Measurements from ENCODE around the gene FLNB.

Gene FLNB

DNA sequence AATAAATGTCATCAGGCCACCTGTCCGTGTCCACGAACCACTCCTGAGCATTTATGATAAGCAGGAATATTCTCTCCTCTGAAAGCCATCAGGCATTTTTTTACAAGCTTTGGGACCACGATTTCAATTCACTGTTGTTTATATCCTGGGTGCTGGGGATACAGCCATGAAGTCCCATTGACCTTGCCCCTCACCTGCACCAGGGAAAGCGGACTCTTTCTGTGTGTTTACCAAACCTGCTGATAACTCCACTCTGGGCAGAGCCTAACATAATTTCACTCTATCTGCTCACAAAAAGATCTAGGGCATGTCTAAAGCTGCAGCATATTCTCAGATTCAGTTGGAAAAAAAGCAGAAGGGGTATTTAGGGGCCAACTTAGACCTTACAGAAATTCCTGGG is 197.8 kb downstream of the FLNB start:
- DNase-seq (ENCODE audit: low spot score) = no peak

DNA sequence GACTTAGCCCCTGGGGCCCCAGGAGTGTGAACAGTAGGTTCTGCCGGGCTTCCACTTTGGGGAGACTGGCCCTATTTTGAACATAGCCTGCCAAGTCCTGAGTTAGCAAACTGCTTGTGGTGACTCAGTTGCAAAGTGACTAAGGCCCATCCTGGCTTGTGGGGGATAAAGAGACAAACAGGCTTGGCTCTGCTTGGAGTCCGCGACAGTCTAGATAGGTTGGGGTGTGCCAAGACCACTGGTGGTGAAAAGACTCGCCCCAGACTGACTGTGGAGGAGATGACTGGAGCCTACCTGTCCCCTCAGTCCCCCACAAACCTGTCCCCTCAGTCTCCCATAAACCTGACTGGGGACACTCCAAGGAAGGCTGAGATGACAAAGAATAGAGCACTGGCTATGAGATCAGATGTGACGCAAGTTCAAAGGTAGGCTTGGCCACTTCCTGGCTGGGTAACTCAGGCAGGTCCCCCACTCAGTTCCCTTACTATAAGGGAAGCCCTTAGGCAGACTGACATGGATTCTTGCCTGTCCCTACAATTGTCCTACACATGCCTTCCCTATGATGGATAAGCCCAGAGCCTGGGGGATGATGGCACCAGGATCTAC is 198.3 kb downstream of the FLNB start:
- DNase-seq (ENCODE audit: low spot score) = peak; percentile 73

DNA sequence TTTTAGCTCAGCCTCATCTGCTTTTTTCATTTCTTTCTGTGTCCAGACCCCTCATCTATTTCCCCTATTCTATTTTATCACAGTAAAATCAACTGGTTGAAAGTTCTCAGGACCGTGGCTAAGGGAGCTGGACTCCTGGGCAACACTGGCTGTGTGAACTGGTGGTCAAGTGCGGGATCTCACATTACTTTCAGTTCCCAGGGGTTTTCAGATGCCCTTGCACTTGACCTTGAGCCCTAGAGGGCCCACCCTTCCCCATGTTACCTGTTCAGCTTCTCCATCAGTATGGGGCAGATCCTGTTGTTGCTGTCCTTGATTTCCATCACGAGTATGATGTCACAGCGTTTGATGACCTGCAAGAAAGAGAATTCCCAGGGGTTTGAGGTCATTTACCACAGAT is 199.7 kb downstream of the FLNB start:
- DNase-seq (ENCODE audit: low spot score) = no peak

DNA sequence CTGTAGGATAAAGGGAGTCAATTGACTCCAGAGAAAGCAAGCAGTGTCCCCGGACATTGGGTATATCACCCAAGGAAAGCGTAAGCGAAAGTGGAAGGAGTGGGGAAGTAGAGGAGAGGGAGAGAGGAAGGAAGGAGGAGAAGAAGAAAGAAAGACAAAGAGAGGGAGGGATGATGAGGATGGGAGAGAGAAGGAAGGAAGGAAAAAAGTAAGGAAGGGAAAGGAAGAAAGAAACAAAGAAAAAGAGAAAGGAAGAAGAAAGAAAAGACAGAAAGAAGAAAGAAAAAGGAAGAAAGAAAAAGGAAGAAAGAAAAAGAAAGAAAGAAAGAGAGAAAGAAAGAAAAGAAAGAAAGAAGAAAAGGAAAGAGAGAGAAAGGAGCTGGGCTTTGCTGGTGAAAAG is 201.7 kb downstream of the FLNB start:
- DNase-seq (ENCODE audit: low spot score) = no peak

DNA sequence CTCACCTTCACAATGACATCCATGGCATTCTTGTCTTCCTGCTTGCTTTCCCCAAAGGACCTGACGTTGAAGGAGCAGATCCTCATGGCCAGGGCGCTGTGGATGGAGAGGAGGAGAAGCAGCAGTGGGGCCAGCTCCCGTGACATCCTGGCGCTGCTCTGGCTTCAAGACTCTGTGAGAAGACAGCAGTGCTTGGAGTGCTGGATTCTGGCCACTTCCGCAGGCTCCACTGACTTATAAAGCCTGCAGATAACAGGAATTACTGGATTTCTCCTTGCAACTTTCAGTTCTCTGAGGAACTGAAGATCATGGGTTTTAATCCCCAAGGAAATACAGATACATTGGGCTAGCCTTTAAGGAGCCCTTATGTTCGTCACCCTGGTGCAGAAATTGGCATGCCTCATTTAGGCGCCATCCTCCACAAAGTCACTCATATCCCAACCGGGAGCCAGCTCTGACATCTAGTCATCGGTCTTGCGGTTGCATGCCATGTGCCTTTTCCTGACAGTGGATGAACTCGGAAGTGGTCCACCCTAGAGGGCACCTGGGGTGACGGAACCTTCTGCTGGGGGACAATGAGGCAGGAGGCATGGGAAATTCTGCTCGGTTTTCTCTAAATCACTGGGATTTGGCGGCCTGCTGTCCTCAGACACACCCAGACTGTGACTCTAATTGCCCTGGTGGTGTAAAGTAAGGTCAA is 202.7 kb downstream of the FLNB start, which contains the start of gene DNASE1L3:
Gene DNASE1L3, minus strand, starts transcription at position 212 of the 700 bp plus-strand sequence. Its CDS starts 66 bp downstream, at position 146.
- no peak for DNase-seq (ENCODE audit: low spot score)

DNA sequence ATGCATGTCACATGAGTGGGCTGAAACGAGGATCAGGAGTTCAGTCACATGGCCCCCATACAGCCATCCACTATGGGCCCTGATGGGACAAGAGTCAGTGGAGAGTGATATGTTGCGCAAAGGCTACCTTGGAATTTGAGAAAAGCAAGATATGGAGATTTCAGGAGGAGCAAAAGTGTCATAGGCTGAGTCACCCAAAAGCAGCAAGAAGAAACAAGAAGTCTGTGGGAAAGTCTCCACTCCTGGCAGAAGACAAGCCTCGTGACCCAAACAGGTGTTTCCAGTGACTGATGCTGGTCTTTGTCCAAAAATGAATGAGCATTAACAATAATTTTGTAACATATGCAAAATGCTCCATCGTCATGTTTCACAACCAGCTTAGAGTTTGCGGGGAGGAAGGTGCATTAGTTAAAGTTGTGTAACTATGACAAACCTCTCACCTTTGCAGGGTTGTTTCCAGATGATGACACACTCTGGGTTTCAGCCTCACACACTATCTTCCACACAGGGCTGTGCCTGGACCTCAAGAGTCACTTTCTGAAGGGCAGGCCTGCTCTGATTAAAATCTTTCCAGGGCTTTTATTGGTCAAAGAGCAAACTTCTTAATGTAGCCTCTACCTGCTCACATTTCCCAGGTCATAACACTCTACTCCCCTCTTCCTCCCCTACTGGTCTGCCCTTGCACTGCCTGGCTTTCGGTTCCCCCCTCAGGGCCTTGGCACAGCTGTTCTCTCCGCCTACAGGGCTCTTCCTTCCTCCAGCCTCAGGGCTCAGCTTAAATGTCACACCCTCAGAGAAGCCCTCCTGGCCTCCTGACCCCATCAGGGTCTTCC is 206.5 kb downstream of the FLNB start:
- DNase-seq (ENCODE audit: low spot score) = no peak

DNA sequence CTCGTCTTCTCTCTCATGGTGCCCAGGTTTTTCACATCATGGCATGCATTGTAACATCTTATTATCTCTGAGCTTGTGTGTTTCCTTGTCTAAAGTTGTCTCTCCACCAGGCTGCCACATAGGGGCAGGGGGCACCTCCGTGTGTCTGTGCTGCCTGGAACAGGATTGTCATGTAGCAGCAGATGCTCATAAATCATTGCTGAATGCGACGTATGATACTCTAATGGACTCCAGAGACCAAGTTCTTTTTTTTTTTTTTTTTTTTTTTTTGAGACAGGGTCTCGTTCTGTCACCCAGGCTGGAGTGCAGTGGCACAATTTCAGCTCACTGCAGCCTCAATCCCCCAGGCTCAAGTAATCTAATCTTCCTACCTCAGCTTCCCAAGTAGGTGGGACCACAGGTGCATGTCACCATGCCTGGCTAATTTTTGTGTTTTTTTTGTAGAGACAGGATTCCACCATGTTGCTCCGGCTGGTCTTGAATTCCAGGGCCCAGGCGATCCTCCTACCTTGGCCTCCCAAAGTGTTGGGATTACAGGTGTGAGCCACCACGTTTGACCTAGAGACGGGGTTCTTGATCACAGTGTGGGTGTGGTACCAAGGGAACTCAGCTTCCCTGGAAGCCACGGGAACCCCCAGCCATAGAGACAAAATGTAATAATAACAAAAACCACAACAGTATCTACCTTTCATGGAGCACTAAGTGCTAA is 207.2 kb downstream of the FLNB start:
- DNase-seq (ENCODE audit: low spot score) = no peak

DNA sequence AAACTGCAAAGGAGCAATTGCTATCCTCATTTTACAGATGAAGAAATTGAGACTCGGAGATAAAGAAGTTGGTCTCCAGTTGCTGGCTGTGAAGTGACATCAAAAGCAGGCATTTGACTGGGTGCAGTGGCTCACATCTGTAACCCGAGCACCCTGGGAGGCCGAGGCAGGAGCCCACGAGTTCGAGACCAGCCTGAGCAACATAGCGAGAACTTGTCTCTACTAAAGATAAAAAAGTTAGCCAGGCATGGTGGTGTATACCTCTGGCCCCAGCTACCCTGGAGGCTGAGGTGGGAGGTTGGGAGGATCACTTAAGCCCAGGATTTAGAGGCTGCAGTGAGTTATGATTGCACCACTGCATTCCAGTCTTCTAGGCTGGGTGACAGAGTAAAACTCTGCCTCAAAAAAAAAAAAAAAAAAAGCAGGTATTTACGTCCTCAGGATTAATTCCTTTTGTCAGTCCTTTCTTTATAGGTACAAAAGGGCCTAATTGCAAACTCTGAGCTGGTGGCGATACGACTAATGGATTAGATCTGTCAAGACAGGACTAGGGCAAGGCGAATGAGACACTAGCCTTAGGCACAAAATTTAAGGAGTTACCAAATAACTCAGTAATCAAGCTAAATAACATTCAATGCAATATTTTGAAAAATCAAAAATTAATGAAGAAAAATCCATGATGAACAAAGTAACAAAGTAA is 208.4 kb downstream of the FLNB start:
- no peak for DNase-seq (ENCODE audit: low spot score)

DNA sequence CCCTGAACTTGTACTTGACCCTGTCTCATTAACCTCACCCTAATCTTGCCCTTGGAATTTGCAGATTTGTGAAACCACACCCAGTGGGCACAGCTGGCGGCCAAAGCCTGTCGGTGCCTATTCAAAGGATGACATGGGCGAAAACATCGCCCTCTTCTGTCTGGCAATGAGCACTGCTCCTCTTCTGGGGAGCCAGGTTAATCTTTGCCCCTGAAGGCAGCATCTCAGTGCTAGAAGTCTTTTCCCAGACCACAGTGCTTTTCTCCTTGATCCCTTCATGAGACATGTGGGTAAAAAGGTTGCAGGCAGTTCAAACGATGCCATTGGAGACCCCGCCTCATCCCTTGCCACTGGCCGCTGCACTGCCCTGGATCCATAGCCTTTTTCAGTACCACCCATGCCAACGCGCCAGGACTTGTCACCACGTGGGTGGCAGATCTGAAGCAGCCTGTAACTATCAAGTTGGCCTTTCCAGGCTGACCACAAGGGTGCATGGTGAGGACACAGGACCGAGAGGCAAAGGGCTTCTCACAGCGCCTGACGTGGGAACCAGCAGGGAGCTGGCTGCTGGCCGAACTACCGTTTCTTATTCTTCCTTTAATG is 209.1 kb downstream of the FLNB start:
- DNase-seq (ENCODE audit: low spot score) = peak; percentile 81

DNA sequence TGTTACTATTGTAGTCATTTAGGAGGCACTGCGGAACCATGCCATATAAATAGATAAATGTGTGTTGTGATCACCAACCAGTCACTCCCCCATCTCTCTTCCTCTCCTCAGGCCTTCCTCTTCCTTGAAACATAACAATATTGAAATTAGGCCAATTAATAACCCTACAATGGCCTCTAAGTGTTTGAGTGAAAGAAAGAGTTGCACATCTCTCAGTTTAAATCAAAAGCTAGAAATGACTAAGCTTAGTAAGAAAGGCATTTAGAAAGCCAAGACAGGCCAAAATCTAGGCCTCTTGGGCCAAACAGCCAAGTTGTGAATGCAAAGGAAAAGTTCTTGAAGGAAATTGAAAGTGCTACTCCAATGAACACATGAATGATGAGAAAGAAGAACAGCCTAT is 210.7 kb downstream of the FLNB start:
- DNase-seq (ENCODE audit: low spot score) = no peak
